OCI-LY1 (cell line): ENCODE results near the gene METTL9.

Source experiments
- H2AFZ ChIP-seq: fragments of 200-600 bp; sonication (generic), shearing (Covaris generic); 2 replicates; pipeline ENCODE4 v1.6.0; 2014; ENCODE audit warnings: antibody characterized with exemption, mild to moderate bottlenecking, low read length
- H3F3A ChIP-seq: fragments of 200-600 bp; sonication (generic), shearing (Covaris generic); 2 replicates; pipeline ENCODE4 v1.6.0; 2014; ENCODE audit warnings: mild to moderate bottlenecking, antibody characterized with exemption, low read length, moderate library complexity; ENCODE audit not compliant: insufficient read depth
- H3K27ac ChIP-seq: fragments of 200-600 bp; sonication (generic); 2 replicates; pipeline ENCODE4 v1.5.1; 2014; ENCODE audit warnings: low read length, mixed run types, mild to moderate bottlenecking, low read depth; ENCODE audit not compliant: poor library complexity, severe bottlenecking
- H3K27me3 ChIP-seq: fragments of 200-600 bp; sonication (generic); 2 replicates; pipeline ENCODE4 v1.6.0; 2014; ENCODE audit warnings: antibody characterized with exemption, mild to moderate bottlenecking, low read length, moderate library complexity; ENCODE audit not compliant: insufficient read depth
- H3K36me3 ChIP-seq: fragments of 200-600 bp; sonication (generic); 2 replicates; pipeline ENCODE4 v1.6.1; 2014; ENCODE audit warnings: mild to moderate bottlenecking, antibody characterized with exemption, low read length, moderate library complexity, mixed read lengths; ENCODE audit not compliant: insufficient read depth
- H3K4me1 ChIP-seq: fragments of 200-600 bp; sonication (generic); 2 replicates; pipeline ENCODE4 v1.5.1; 2014; ENCODE audit warnings: mild to moderate bottlenecking, low read length, moderate library complexity; ENCODE audit not compliant: insufficient read depth, severe bottlenecking
- H3K4me2 ChIP-seq: fragments of 200-600 bp; sonication (generic), shearing (Covaris generic); 2 replicates; pipeline ENCODE4 v1.6.1; 2014; ENCODE audit warnings: low read length
- H3K4me3 ChIP-seq: fragments of 200-600 bp; sonication (generic); 2 replicates; pipeline ENCODE4 v1.5.1; 2014; ENCODE audit warnings: low read length, low read depth, mild to moderate bottlenecking, mixed read lengths; ENCODE audit not compliant: poor library complexity, severe bottlenecking
- H3K79me2 ChIP-seq: fragments of 200-600 bp; shearing (Covaris generic); 2 replicates; pipeline ENCODE4 v1.6.1; 2016; ENCODE audit warnings: mixed run types, low read length, mixed read lengths; ENCODE audit not compliant: insufficient read depth
- H3K9ac ChIP-seq: fragments of 200-600 bp; sonication (generic), shearing (Covaris generic); 2 replicates; pipeline ENCODE4 v1.6.1; 2014; ENCODE audit warnings: mild to moderate bottlenecking, low read length, mixed read lengths
- H3K9me2 ChIP-seq: fragments of 200-600 bp; sonication (generic), shearing (Covaris generic); 2 replicates; pipeline ENCODE4 v1.6.1; 2014; ENCODE audit warnings: low read depth, mild to moderate bottlenecking, low read length, mixed read lengths
- H3K9me3 ChIP-seq: fragments of 200-600 bp; shearing (Covaris generic); 2 replicates; pipeline ENCODE4 v1.6.1; 2014; ENCODE audit warnings: low read length, mixed read lengths
- H4K20me1 ChIP-seq: fragments of 200-600 bp; sonication (generic), shearing (Covaris generic); 2 replicates; pipeline ENCODE4 v1.6.0; 2016; ENCODE audit warnings: mild to moderate bottlenecking, low read length; ENCODE audit not compliant: insufficient read depth
- CTCF ChIP-seq: fragments of 200-600 bp; sonication (generic), shearing (Covaris generic); IDR thresholded peaks from 2 replicates; pipeline ENCODE4 v1.5.1; 2017; ENCODE audit warnings: mild to moderate bottlenecking, antibody characterized with exemption, low read length, moderate library complexity, mixed read lengths
- EZH2 ChIP-seq: fragments of 200-600 bp; sonication (generic), shearing (Covaris generic); IDR thresholded peaks from 2 replicates; pipeline ENCODE4 v1.8.0; 2017; ENCODE audit warnings: borderline replicate concordance, mixed run types, mild to moderate bottlenecking, antibody characterized with exemption, low read length, moderate library complexity, mixed read lengths

The METTL9 gene

GRCh38 chr16:21625026-21625425, 25.6 kb downstream of the METTL9 start:
- Histone ChIP-seq H2AFZ (no peak overlapping the region), H3K4me1 (peaks cover 9% of the 10 kb centered on the region), H3K9ac (no peak overlapping the region), H3K36me3 (peaks cover 70% of the 10 kb centered on the region), H3K9me2 (no peaks in the 10 kb centered on the region), H3F3A (no peaks in the 10 kb centered on the region), H3K4me2 (no peak overlapping the region), H3K27ac (no peak overlapping the region), H3K4me3 (no peak overlapping the region), H3K27me3 (no peaks in the 10 kb centered on the region), H4K20me1 (no peaks in the 10 kb centered on the region), H3K9me3 (peaks cover 4% of the 10 kb centered on the region; the same call in 1 of the 2 replicates), H3K79me2 (no peaks in the 10 kb centered on the region; the same call in 1 of the 2 replicates)
- TF ChIP-seq EZH2 = no peak
- no peak for TF ChIP-seq CTCF

- H3K36me3 ChIP-seq = peaks cover 72% of the 10 kb centered on the region
- H3K9me3 ChIP-seq = peaks cover 4% of the 10 kb centered on the region; the same call in 1 of the 2 replicates
- no peak overlapping the region for H3K4me2 ChIP-seq
- no peaks in the 10 kb centered on the region for H4K20me1 ChIP-seq
- no peaks in the 10 kb centered on the region for H3F3A ChIP-seq
- no peaks in the 10 kb centered on the region; the same call in 1 of the 2 replicates for H3K79me2 ChIP-seq
- H3K27ac ChIP-seq = no peak overlapping the region
- no peaks in the 10 kb centered on the region for H3K27me3 ChIP-seq
- no peak overlapping the region for H2AFZ ChIP-seq
- H3K9ac ChIP-seq = no peak overlapping the region
- TF ChIP-seq CTCF = no peak
- TF ChIP-seq EZH2 = no peak
- no peak overlapping the region for H3K4me3 ChIP-seq
- H3K4me1 ChIP-seq = peaks cover 9% of the 10 kb centered on the region
- H3K9me2 ChIP-seq = no peaks in the 10 kb centered on the region
Measured at GRCh38 chr16:21626659-21627277, 27.4 kb downstream of the METTL9 start.

GRCh38 chr16:21628121-21628726, 28.8 kb downstream of the METTL9 start:
- no peak overlapping the region for H3K27ac ChIP-seq
- no peaks in the 10 kb centered on the region for H3F3A ChIP-seq
- H3K4me1 ChIP-seq = peaks cover 9% of the 10 kb centered on the region

More at GRCh38 chr16:21628121-21628726, 28.8 kb downstream of the METTL9 start:
- no peak overlapping the region for H2AFZ ChIP-seq
- no peak overlapping the region for H3K9ac ChIP-seq
- peaks cover 4% of the 10 kb centered on the region; the same call in 1 of the 2 replicates for H3K9me3 ChIP-seq
- no peaks in the 10 kb centered on the region for H3K9me2 ChIP-seq
- no peaks in the 10 kb centered on the region for H3K79me2 ChIP-seq
- peaks cover 61% of the 10 kb centered on the region for H3K36me3 ChIP-seq
- H4K20me1 ChIP-seq = no peaks in the 10 kb centered on the region
- no peaks in the 10 kb centered on the region for H3K27me3 ChIP-seq
- H3K4me2 ChIP-seq = no peak overlapping the region
- no peak overlapping the region for H3K4me3 ChIP-seq
- TF ChIP-seq EZH2 (no peak), CTCF (no peak)
